IPS-15b (cell line): ENCODE data around the gene HEMK1.
A peak's percentile ranks its signal among the peaks of the same experiment; 100 is the strongest.

Source experiments
- H3K27me3 ChIP-seq: one replicate; pipeline ENCODE4 v1.6.1; 2013; ENCODE audit warnings: low read length; ENCODE audit not compliant: control insufficient read depth, insufficient read depth
- H3K36me3 ChIP-seq: one replicate; pipeline ENCODE4 v1.6.1; 2013; ENCODE audit warnings: low read length; ENCODE audit not compliant: control insufficient read depth, insufficient read depth
- H3K4me1 ChIP-seq: one replicate; pipeline ENCODE4 v1.6.1; 2013; ENCODE audit warnings: mild to moderate bottlenecking, low read length; ENCODE audit not compliant: control insufficient read depth, insufficient read depth
- H3K4me3 ChIP-seq: one replicate; pipeline ENCODE4 v1.5.1; 2013; ENCODE audit warnings: low read depth, low read length
- H3K9ac ChIP-seq: one replicate; pipeline ENCODE4 v1.6.1; 2013; ENCODE audit warnings: low read depth, mild to moderate bottlenecking, low read length
- H3K9me3 ChIP-seq: one replicate; pipeline ENCODE4 v1.6.1; 2013; ENCODE audit warnings: mild to moderate bottlenecking, low read length; ENCODE audit not compliant: control insufficient read depth, insufficient read depth

Gene HEMK1

GRCh38 chr3:50608278-50608677 lies 39.0 kb downstream of the HEMK1 start:
- Histone ChIP-seq H3K27me3 (peaks cover 35% of the 10 kb centered on the region), H3K4me3 (no peak overlapping the region), H3K4me1 (peaks cover 3% of the 10 kb centered on the region), H3K9me3 (no peaks in the 10 kb centered on the region), H3K9ac (no peak overlapping the region), H3K36me3 (no peaks in the 10 kb centered on the region)

DNA sequence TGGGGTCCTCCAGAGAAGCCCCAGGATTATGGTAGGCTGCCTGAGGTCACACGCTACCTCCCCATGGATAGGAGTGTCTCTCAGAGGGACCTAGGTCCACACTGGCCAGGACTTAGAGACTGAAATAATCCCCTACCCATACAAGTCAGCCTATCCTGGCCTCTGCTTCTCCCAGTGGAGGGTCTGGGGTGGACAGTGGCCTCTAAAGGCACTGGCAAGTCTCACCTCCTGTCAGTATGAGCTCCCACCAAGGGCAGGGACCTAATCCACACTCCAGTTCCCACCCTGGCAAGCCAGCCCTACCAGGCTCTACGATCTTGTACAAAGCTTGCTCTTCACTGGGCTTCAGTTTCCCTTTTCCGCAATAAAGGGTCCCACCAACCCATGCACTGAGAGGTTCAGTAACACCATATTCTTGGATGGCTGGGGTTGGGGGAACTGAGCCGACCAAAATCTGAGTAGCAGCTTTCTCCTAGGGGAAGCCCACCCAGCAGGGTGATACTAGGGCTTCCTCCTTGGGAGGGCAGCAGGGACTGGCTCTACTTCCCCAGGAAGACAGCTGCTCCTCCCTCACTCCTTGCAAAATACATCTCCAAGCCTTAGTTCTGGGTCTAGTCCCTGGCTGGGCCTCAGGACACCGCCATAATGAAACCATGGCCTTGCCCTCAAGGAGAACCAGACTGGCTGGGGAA lies 39.9 kb downstream of the HEMK1 start:
- Histone ChIP-seq H3K27me3 (peaks cover 42% of the 10 kb centered on the region), H3K36me3 (no peaks in the 10 kb centered on the region), H3K9me3 (no peaks in the 10 kb centered on the region), H3K9ac (no peak overlapping the region), H3K4me1 (peaks cover 3% of the 10 kb centered on the region), H3K4me3 (no peak overlapping the region)

GRCh38 chr3:50609763-50610085 lies 40.4 kb downstream of the HEMK1 start:
- peaks cover 45% of the 10 kb centered on the region for H3K27me3 ChIP-seq
- no peak overlapping the region for H3K9ac ChIP-seq
- H3K9me3 ChIP-seq: no peaks in the 10 kb centered on the region
- no peak overlapping the region for H3K4me3 ChIP-seq
- peaks cover 3% of the 10 kb centered on the region for H3K4me1 ChIP-seq
- no peaks in the 10 kb centered on the region for H3K36me3 ChIP-seq

DNA sequence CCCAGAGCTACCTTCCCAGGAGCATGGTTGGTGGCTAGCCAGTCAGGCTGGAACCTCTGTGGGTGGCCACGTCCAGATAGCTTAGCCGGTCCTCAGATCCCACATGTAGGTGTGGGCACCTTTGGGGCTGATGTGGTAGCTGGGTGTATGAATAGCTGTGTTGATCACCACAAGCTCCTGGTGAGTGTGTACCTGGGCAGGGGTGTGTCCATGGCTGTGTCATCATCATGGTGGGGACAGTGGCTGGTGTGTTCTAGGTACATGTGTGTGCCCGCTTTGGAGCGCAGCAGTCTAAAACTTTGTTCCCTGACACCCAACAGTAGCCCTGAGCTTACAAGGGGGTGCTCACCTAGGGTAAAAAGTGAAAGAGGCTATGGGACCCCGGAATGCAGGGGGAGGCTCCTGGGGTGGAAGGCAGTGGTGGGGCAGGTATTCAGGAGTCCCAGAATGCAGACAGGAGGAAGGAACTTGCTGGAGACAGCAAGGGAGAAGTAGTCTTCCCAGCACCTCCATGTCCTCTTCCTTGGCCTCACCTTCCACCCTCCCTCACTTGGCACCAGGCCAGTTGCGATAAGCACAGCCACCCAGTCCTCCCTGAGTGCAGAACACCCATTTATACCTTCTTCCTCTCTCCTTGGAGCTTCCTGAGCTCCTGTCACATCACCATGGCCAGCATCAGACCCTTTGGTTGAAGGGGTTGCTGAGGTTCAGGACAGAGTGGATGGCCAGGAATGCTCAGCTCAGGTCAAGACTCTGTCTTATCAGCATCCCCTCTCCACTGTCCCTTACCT lies 41.1 kb downstream of the HEMK1 start:
- Histone ChIP-seq H3K27me3 (peaks cover 50% of the 10 kb centered on the region), H3K36me3 (no peaks in the 10 kb centered on the region), H3K9ac (no peak overlapping the region), H3K4me1 (peaks cover 3% of the 10 kb centered on the region), H3K4me3 (peak overlapping the region; percentile 59), H3K9me3 (no peaks in the 10 kb centered on the region)

GRCh38 chr3:50610992-50611463 lies 41.7 kb downstream of the HEMK1 start:
- H3K36me3 ChIP-seq: no peaks in the 10 kb centered on the region
- H3K9ac ChIP-seq: peak overlapping the region; percentile 24
- peaks cover 3% of the 10 kb centered on the region for H3K4me1 ChIP-seq
- no peaks in the 10 kb centered on the region for H3K9me3 ChIP-seq
- H3K27me3 ChIP-seq: peaks cover 54% of the 10 kb centered on the region
- H3K4me3 ChIP-seq: peak overlapping the region; percentile 59

- H3K4me1 ChIP-seq: peaks cover 6% of the 10 kb centered on the region
- H3K4me3 ChIP-seq: peak within 1 kb of the TSS; percentile 59
- H3K27me3 ChIP-seq: peaks cover 58% of the 10 kb centered on the region
- peak within 1 kb of the TSS; percentile 24 for H3K9ac ChIP-seq
- no peaks in the 10 kb centered on the region for H3K9me3 ChIP-seq
- no peaks in the 10 kb centered on the region for H3K36me3 ChIP-seq
These were observed 42.3 kb downstream of the HEMK1 start, which contains the start of gene CISH for GRCh38 chr3:50611464-50612233. CISH (minus strand) TSS chr3:50611774; CDS start chr3:50611650, 124 bp downstream.

GRCh38 chr3:50612234-50612882 lies 43.0 kb downstream of the HEMK1 start:
- Histone ChIP-seq H3K36me3 (no peaks in the 10 kb centered on the region), H3K9me3 (no peaks in the 10 kb centered on the region), H3K4me1 (peaks cover 6% of the 10 kb centered on the region), H3K9ac (no peak overlapping the region), H3K4me3 (peak overlapping the region; percentile 59), H3K27me3 (peaks cover 58% of the 10 kb centered on the region)

DNA sequence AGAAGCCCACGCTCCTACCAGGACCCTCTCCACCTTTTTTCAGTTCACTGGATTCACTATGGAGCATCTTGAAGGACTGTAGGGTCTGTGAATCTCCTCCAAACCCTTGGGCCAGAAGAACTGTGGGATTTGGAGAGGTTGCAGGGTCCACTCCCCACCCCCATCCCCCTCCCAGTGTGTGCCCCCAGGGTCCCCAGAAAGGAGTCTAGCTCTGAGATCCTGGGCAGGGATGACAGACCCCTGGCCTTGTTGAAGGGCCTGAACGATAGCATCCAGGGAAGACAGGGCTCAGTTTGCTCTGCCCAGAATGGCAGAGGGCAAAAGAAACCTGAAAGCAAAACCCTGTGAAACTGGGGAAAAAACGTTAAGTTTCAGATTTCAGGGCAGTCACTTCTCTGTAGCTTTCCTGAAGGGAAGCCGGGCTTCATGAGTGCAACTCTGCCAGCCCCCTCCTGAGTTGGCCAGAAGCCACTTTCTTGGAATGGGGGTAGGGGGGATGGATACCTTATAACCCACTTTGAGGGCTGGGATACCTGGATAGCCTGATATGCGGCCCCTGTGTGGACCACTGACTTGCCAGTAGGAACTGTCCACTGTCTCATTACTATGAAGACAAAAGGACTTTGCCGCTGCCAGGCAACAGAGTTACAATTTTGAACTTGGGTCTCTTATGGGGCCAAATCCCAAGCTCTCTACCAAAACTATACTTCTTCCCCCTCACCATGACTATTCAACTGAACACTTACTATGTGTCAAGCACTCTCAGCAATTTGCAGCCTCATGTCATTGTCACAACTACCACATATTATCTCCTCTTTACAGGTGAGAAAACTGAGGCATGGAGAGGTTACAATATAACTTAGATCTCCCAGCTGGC lies 43.9 kb downstream of the HEMK1 start:
- Histone ChIP-seq H3K4me3 (no peak overlapping the region), H3K4me1 (peaks cover 12% of the 10 kb centered on the region), H3K9me3 (no peaks in the 10 kb centered on the region), H3K9ac (no peak overlapping the region), H3K27me3 (peaks cover 60% of the 10 kb centered on the region), H3K36me3 (no peaks in the 10 kb centered on the region)

DNA sequence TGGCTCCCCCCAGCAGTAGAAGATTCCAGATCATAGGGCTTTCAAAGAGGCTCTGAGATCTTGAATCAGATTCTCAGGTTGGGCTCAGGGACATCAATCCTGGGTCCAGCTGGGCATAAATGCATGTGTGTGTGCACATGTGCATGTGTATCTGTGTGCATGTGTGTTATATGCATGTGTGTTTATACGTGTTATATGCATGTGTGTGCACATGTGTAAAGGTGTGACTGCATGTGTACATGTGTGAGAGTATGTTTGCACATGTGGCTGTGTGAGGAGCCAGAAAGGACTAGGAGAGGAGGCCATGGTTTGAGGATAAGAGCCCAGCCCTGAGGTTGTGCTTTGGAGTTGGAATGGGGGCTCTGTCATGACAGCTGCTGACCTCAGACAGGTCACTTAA lies 45.9 kb downstream of the HEMK1 start:
- Histone ChIP-seq H3K27me3 (peaks cover 48% of the 10 kb centered on the region), H3K4me1 (peaks cover 12% of the 10 kb centered on the region), H3K4me3 (no peak overlapping the region)

DNA sequence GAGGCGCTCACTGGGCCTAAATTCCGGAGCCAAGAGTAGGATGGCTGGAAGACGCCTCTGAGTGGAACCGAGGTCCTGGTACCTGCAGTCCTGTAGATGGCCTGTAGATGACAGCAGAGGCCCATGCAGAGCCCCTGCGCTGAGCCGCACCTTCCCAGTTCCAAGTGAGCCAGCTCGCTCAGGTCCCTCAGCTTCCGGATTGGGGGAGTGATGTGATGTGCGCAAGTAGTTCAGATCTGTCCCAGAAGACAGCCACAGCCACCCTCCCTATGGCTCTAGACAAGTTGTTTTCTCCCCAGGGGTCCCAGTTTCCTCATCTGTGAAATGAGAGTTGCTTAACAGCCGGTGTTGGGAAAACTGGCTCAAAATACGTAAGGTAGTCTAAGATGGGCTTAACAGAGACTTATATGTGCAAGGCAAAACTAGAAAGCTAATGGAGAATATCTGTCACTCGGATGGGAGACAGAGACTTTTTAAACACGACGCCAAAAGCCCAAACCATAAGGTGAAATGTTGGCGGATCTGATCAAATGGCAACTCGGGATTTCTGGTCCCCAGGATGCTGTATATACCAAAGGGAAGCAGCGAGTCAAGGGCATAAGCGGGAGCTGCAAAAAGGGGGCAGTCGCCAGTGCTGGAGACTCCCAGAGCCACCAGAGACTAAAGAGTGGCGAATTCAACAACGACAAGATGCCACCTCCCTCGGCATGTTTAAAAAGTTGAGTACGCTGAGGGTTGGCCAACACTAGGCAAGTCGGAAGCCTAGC lies 46.9 kb downstream of the HEMK1 start:
- Histone ChIP-seq H3K36me3 (no peaks in the 10 kb centered on the region), H3K4me1 (peaks cover 8% of the 10 kb centered on the region), H3K9me3 (no peaks in the 10 kb centered on the region), H3K27me3 (peaks cover 38% of the 10 kb centered on the region), H3K4me3 (peak overlapping the region; percentile 71), H3K9ac (no peak overlapping the region)

More for the DNA sequence above, 45.9 kb downstream of the HEMK1 start:
- no peak overlapping the region for H3K9ac ChIP-seq
- no peaks in the 10 kb centered on the region for H3K9me3 ChIP-seq
- no peaks in the 10 kb centered on the region for H3K36me3 ChIP-seq
